ENCODE results near the gene EFCAB8.

Gene EFCAB8

GRCh38 chr20:32831982-32832381 is 26.7 kb upstream of the EFCAB8 start:
- no peak overlapping the region for H3K4me3 ChIP-seq (ENCODE audit: low read depth, low read length, poor library complexity, severe bottlenecking)
- no peaks in the 10 kb centered on the region for H3K9me2 ChIP-seq (ENCODE audit: low read depth, low read length)
- H4K20me1 ChIP-seq (ENCODE audit: insufficient read depth, low read length) = no peaks in the 10 kb centered on the region
- H2AFZ ChIP-seq (ENCODE audit: low read length) = no peak overlapping the region
- peaks cover 77% of the 10 kb centered on the region for H3K79me2 ChIP-seq (ENCODE audit: insufficient read depth, low read length)
- no peak overlapping the region for H3K9ac ChIP-seq (ENCODE audit: low read length)
- peak overlapping the region; percentile 18 for H3K27ac ChIP-seq (ENCODE audit: low read depth, low read length, poor library complexity, severe bottlenecking)
- no peak overlapping the region for H3K4me2 ChIP-seq (ENCODE audit: low read length)
- H3K36me3 ChIP-seq (ENCODE audit: insufficient read depth, low read length) = peaks cover 93% of the 10 kb centered on the region
- peaks cover 13% of the 10 kb centered on the region for H3K4me1 ChIP-seq (ENCODE audit: insufficient read depth, low read length, severe bottlenecking)
- H3F3A ChIP-seq (ENCODE audit: insufficient read depth, low read length) = no peaks in the 10 kb centered on the region
- TF ChIP-seq EZH2 (IDR thresholded peaks at IDR 0.05; ENCODE audit: borderline replicate concordance, low read length) (no peak), CTCF (IDR thresholded peaks at IDR 0.05; ENCODE audit: low read length) (no peak)
- H3K27me3 ChIP-seq (ENCODE audit: insufficient read depth, low read length) = no peaks in the 10 kb centered on the region
- H3K9me3 ChIP-seq (ENCODE audit: low read length) = no peaks in the 10 kb centered on the region

GRCh38 chr20:32832664-32833063 is 26.1 kb upstream of the EFCAB8 start:
- Histone ChIP-seq H2AFZ (ENCODE audit: low read length) (no peak overlapping the region), H3K9me3 (ENCODE audit: low read length) (no peaks in the 10 kb centered on the region), H4K20me1 (ENCODE audit: insufficient read depth, low read length) (no peaks in the 10 kb centered on the region), H3K27ac (ENCODE audit: low read depth, low read length, poor library complexity, severe bottlenecking) (no peak overlapping the region), H3K27me3 (ENCODE audit: insufficient read depth, low read length) (no peaks in the 10 kb centered on the region), H3K79me2 (ENCODE audit: insufficient read depth, low read length) (peaks cover 71% of the 10 kb centered on the region), H3K4me2 (ENCODE audit: low read length) (no peak overlapping the region), H3K9ac (ENCODE audit: low read length) (no peak overlapping the region), H3K36me3 (ENCODE audit: insufficient read depth, low read length) (peaks cover 93% of the 10 kb centered on the region), H3K4me3 (ENCODE audit: low read depth, low read length, poor library complexity, severe bottlenecking) (no peak overlapping the region), H3F3A (ENCODE audit: insufficient read depth, low read length) (no peaks in the 10 kb centered on the region), H3K4me1 (ENCODE audit: insufficient read depth, low read length, severe bottlenecking) (peaks cover 13% of the 10 kb centered on the region), H3K9me2 (ENCODE audit: low read depth, low read length) (no peaks in the 10 kb centered on the region)
- TF ChIP-seq EZH2 (IDR thresholded peaks at IDR 0.05; ENCODE audit: borderline replicate concordance, low read length) (no peak), CTCF (IDR thresholded peaks at IDR 0.05; ENCODE audit: low read length) (no peak)

GRCh38 chr20:32834972-32835371 is 23.8 kb upstream of the EFCAB8 start:
- peaks cover 13% of the 10 kb centered on the region for H3K4me1 ChIP-seq (ENCODE audit: insufficient read depth, low read length, severe bottlenecking)
- H4K20me1 ChIP-seq (ENCODE audit: insufficient read depth, low read length) = no peaks in the 10 kb centered on the region
- H3K79me2 ChIP-seq (ENCODE audit: insufficient read depth, low read length) = peaks cover 50% of the 10 kb centered on the region
- H3K9me2 ChIP-seq (ENCODE audit: low read depth, low read length) = no peaks in the 10 kb centered on the region
- H3K4me3 ChIP-seq (ENCODE audit: low read depth, low read length, poor library complexity, severe bottlenecking) = no peak overlapping the region
- H3K4me2 ChIP-seq (ENCODE audit: low read length) = no peak overlapping the region
- no peak for TF ChIP-seq CTCF (IDR thresholded peaks at IDR 0.05; ENCODE audit: low read length)
- no peak overlapping the region for H2AFZ ChIP-seq (ENCODE audit: low read length)
- H3K27ac ChIP-seq (ENCODE audit: low read depth, low read length, poor library complexity, severe bottlenecking) = no peak overlapping the region
- H3K36me3 ChIP-seq (ENCODE audit: insufficient read depth, low read length) = peaks cover 93% of the 10 kb centered on the region
- H3K9ac ChIP-seq (ENCODE audit: low read length) = no peak overlapping the region
- H3K27me3 ChIP-seq (ENCODE audit: insufficient read depth, low read length) = no peaks in the 10 kb centered on the region
- H3K9me3 ChIP-seq (ENCODE audit: low read length) = no peaks in the 10 kb centered on the region
- H3F3A ChIP-seq (ENCODE audit: insufficient read depth, low read length) = no peaks in the 10 kb centered on the region
